NCI-H146 treated with DMSO at 0.1 percent for 48 hours (cell line): ENCODE results near the gene AOPEP.
"Not testable (repeated sequence)": the region's sequence is repeated elsewhere in the genome, so short reads cannot be mapped to it uniquely, and the experiment has no call there.

Experiments used
- DNase-seq: peaks from one replicate; lab custom pipeline; 2025; ENCODE audit not compliant: unreplicated experiment; lab: John Stamatoyannopoulos, UW

Gene AOPEP

GRCh38 chr9:95008151-95008771, 281.8 kb downstream of the AOPEP start:
- no peak for DNase-seq

GRCh38 chr9:95009459-95009858, 283.0 kb downstream of the AOPEP start:
- no peak for DNase-seq

DNA sequence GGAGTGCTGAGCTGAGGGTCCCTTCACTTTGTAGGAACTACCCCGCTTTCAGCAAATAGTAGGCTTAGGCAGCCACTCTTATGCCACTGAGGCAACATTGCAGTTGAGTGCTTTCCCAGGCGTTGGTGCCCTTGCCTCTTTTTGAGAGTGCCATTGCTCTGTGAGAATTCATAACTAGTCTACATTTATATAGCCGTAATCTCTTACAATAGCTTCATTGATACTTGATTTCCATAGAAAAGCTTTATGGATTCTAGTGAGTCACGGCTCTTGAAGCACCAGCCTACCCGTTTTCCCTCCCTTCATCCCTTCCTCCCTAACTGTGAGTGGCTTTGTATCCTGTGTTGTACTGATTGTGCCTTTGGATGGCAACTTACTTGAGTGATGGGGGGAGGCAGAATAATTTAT, 283.9 kb downstream of the AOPEP start:
- DNase-seq, result no peak

GRCh38 chr9:95012035-95012708, 285.7 kb downstream of the AOPEP start:
- no peak for DNase-seq

DNA sequence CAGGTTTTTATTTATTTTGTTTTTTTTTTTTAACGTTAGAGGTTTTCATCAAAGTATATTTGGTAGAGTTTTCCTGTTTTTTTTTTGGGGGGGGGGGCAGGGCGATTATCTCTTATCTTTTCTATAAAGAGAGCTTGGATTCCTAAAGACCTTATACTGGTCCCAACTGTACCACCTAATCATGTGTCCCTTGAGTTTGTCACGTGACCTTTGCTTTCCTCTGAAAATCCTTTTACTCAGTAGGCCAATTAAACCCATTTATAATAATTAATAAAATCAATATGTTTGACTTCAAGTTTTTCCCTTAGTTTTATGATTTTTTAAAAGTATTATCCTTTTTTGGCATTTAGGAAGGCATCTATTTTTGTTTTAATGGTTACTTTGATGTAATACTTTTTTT, 286.4 kb downstream of the AOPEP start:
- DNase-seq, result no peak

DNA sequence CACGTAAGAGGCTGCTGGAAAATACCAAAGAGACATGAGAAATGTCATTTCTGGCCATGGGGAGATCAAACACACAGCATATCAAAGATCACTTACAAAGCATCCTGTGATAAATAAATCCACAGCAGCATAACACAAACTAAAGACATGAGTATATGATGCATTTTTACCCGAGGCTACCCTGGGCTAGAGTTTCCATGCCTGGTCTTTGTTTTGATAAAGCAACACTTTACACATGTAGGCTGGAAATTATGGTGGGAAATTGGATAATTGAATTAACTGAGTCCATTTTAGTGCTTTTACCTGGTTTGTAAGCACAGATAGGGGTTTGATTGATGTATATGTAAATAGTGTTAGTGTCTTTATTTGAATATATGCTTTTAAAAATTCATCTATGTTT, 288.4 kb downstream of the AOPEP start:
- DNase-seq, result no peak

- no peak for DNase-seq
These were observed 289.1 kb downstream of the AOPEP start for GRCh38 chr9:95015569-95015968.

- DNase-seq, result no peak
These were observed 290.6 kb downstream of the AOPEP start for GRCh38 chr9:95017062-95017461.

DNA sequence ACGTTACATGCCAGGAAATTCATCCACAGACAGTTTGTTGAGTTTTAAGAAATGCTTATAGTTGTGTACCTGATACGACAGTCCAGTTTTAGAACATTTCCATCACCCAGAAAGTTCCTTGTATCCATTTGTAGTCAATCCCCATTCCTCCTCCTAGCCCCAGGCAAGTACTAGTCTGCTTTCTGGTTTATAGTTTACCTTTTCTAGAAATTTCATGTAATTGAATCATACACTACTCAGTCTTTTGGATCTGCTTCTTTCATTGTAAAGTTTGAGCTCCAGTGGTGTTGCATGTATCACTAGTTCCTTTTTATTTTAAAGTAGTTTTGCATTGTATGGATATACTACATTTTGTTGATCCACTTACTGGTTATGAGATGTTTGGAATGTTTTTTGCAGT, 291.2 kb downstream of the AOPEP start:
- DNase-seq, result no peak

DNA sequence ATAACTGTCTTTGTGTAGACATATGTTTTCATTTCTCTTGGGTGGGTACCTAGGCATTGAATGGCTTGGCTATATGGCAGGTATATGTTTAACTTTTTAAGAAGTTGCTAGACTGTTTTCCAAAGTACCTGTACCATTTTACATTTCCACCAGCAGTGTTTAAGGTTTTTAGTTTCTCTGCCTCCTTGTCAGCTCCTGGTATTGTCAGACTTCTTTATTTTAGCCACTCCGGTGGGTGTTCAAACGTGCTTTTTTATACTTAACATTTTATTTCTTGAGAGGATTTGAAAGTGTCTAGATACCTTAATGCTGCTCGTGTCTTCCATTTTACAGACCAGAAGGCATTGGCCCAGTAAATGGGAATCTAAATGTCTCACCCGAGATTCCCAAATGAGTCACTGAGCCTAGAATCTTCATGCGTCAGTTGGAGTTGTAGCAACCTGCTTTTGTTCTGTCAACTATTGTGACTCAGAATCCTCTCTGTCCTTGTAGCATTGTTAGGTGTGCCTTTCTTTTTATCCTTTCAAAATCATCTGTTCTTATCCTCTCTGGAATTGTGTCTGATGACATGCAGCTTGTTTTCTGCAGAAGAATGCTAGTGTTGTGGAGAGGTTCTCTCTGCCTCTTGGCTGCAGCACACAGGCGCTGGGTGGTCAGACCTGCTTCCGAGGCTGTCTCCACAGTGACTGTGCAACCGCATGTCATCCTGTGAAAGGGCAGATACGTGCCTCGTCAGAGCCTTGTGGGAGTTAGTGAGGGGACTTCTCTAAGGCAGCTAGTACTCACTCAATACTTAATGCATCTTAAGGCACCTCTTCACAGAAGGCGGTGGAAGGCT, 291.8 kb downstream of the AOPEP start:
- no peak for DNase-seq

DNA sequence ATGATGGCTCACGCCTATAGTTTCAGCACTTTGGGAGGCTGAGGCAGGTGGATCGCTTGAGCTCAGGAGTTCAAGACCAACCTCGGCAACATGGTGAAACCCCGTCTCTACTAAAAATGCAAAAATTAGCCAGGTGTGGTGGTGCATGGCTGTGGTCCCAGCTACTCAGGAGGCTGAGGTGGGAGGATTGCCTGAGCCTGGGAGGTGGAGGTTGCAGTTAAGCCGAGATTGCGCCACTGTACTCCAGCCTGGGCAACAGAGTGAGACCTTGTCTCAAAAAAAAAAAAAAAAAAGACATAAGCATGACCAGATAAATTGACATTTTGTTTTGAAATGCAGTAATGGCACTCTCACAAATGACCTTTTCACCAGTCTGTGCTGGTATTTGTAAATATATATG, 294.1 kb downstream of the AOPEP start:
- not testable (repeated sequence) for DNase-seq

GRCh38 chr9:95021166-95021886, 294.8 kb downstream of the AOPEP start:
- no peak for DNase-seq

DNA sequence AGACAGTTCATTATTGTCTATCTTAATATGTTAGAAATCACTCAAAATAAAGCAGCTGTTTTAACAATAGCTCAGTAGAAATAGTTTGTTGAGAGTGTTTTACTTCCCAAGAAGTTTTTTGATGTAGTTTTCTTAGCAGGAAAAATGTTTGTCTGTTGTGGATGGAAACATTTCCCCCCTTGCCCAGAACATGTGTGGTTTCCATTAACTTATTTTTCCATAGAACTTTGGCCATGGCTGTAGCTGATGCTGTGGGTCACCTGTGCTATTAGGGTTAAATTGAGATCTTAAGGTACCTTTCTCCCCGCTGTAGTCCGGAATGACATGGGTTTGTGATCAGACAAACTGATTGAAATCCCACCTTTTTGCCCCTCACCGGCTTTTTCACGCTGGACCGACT, 296.2 kb downstream of the AOPEP start:
- no peak for DNase-seq

- no peak for DNase-seq
These were observed 296.9 kb downstream of the AOPEP start for GRCh38 chr9:95023217-95024003.

GRCh38 chr9:95024097-95024671, 297.7 kb downstream of the AOPEP start:
- no peak for DNase-seq

DNA sequence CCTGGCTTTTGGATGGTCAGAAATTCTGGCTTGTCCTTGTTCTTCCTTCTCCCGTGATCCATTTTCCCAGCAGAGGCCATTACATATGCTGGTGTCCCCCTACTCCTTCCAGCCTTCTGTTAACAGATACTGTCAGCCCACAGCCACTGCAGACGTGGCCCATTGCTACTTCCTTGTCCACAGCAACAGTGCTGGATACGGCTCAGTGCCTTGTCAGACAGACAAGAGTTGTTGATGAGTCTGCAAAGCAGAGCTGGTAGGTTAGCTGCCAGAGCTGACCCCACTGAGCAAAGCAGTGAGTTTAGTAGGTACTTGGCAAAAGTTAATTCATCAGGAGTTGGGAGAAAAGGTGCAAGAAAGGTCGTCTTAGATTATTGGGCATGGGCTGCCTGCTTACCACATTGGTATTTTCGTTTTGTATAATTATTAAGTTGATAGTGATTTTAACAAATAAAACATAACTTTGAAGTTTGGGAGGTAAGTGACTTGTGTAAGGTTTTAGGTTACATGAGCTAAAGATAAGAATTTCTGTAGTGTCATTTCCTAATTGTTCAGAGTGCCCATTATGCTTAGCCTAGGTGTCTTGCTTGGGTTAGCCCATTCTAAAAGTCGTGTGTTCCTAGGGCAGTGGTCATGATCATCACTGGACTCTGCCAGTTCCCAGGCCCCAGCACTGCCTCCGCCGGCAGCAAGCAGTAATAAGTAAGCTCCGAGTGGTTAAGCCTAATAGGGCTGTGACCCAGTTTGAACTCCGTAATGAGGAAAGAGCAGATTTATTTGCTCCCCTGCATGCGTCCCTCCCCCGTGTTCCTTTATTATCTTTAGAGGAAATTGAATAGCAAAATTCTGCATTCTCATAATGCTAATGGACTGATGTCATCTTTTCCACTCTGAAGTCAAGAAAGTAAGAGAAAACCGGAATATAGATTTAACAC, 299.0 kb downstream of the AOPEP start:
- no peak for DNase-seq

- no peak for DNase-seq
These were observed 299.6 kb downstream of the AOPEP start for GRCh38 chr9:95026148-95026524.

DNA sequence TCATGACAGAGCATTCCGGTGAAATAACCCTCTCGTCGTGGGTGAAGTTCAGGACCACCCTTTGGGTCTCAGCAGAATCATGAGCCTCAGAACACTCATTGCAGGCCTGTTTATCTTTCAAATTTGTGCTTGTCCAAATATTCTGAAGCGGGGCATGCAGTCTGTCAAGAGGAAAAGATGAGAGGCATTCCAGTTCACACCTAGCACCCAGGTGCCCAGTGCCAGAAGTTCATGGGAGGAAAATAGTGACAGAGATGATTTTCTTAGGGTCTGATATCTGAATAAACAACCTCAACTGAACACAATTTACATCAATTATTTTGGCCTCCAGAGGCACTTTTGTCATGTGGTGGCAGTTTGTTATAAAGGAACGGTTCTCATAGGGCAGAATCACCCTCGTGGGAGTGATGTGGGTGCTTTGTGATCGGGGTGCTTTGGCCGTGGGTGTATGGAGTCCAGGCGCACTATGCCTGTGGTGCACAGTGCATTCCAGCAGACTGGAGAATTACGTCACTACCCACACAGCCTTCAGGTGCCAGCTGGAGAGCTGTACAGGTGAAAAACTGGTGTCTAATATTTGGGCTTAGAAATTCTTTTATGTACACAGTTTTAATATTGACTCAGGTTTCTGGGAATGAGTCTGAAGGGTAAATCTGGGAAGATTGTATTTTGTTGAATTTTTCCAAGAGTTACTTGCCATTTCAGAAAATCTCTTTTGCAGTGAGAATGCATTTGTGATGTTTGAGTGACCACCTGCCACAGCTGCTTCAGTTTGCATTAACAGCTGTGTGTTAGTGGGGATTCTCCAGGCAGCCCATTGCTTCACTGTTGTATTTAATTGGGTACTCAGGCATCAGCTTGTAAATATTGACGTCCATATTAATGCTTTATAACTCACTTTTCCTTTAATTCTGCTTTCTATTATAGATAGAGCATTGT, 301.7 kb downstream of the AOPEP start:
- peak; percentile 50 for DNase-seq
